Activated CD4-positive, alpha-beta T cell treated with anti-CD3 and anti-CD28 coated beads for 1 hour (primary cell): ENCODE measurements around the gene LYG1.
"Not testable (repeated sequence)": the region's sequence is repeated elsewhere in the genome, so short reads cannot be mapped to it uniquely, and the experiment has no call there.

ENCODE experiments used
- DNase-seq: peaks from one replicate; pipeline ENCODE4 v3.0.0-alpha.2; 2020

Gene LYG1

GRCh38 chr2:99301097-99301496 is at the start of gene LYG1:
Gene LYG1, minus strand, starts transcription at chr2:99301197. Its CDS starts 5,527 bp downstream, at chr2:99295670.
- DNase-seq: not testable (repeated sequence)

GRCh38 chr2:99350194-99350593 is 49.2 kb upstream of the LYG1 start:
- DNase-seq: no peak

GRCh38 chr2:99348173-99348572 is 47.2 kb upstream of the LYG1 start:
- no peak for DNase-seq

GRCh38 chr2:99346218-99346617 is 45.2 kb upstream of the LYG1 start:
- no peak for DNase-seq

GRCh38 chr2:99345446-99345845 is 44.4 kb upstream of the LYG1 start:
- DNase-seq: not testable (repeated sequence)

GRCh38 chr2:99342536-99342935 is 41.5 kb upstream of the LYG1 start:
- no peak for DNase-seq

GRCh38 chr2:99340669-99341236 is 39.8 kb upstream of the LYG1 start:
- no peak for DNase-seq

- DNase-seq: no peak
Observed at GRCh38 chr2:99338029-99338585, 37.1 kb upstream of the LYG1 start.

GRCh38 chr2:99337113-99338028 is 36.4 kb upstream of the LYG1 start, which contains the start of gene EIF5B:
Gene EIF5B, plus strand, starts transcription at chr2:99337389. Its CDS starts 166 bp downstream, at chr2:99337555.
- DNase-seq: peak; percentile 87

- no peak for DNase-seq
Observed at GRCh38 chr2:99336804-99337112, 35.8 kb upstream of the LYG1 start.

GRCh38 chr2:99335911-99336803 is 35.2 kb upstream of the LYG1 start, which contains the start of gene TXNDC9:
Gene TXNDC9, minus strand, starts transcription at chr2:99336333. Its CDS starts 3,123 bp downstream, at chr2:99333210.
- peak; percentile 96 for DNase-seq

GRCh38 chr2:99325384-99325783 is 24.4 kb upstream of the LYG1 start:
- no peak for DNase-seq

GRCh38 chr2:99317873-99318200 is 16.8 kb upstream of the LYG1 start:
- not testable (repeated sequence) for DNase-seq

GRCh38 chr2:99317161-99317872 is 16.3 kb upstream of the LYG1 start:
- DNase-seq: no peak

- no peak for DNase-seq
Observed at GRCh38 chr2:99299580-99299979, 1.4 kb downstream of the LYG1 start.

- DNase-seq: no peak
Observed at GRCh38 chr2:99297994-99298393, 3.0 kb downstream of the LYG1 start.

- DNase-seq: no peak
Observed at GRCh38 chr2:99285526-99285925, 15.5 kb downstream of the LYG1 start.

- DNase-seq: no peak
Observed at GRCh38 chr2:99279969-99280695, 20.9 kb downstream of the LYG1 start.

GRCh38 chr2:99278793-99279291 is 22.2 kb downstream of the LYG1 start:
- DNase-seq: no peak

- not testable (repeated sequence) for DNase-seq
Observed at GRCh38 chr2:99278195-99278765, 22.7 kb downstream of the LYG1 start.

GRCh38 chr2:99275882-99276281 is 25.1 kb downstream of the LYG1 start:
- no peak for DNase-seq
